Measurements from ENCODE around the gene VWA3B. TPM values are rescaled to one million over a fixed set of nuclear protein-coding genes. Genes with fewer than 3 reads are reported as not detected.
A peak's percentile ranks its signal among the peaks of the same experiment; 100 is the strongest.

The VWA3B gene
- total RNA-seq, 1 experiment from 2014 or later: not detected

GRCh38 chr2:98348066-98348561 lies 261.1 kb downstream of the VWA3B start:
- Histone ChIP-seq H2BK20ac (ENCODE audit: low read depth, low read length, poor library complexity, severe bottlenecking) (no peak overlapping the region), H3K9ac (ENCODE audit: extremely low read depth, insufficient read length, low read length) (no peak overlapping the region), H3K79me1 (ENCODE audit: insufficient read depth, low read depth, low read length, poor library complexity, severe bottlenecking) (no peaks in the 10 kb centered on the region), H2BK5ac (ENCODE audit: insufficient read length, low read length) (no peak overlapping the region), H3K9me3 (ENCODE audit: control insufficient read depth, low read depth, low read length) (no peaks in the 10 kb centered on the region), H3K27me3 (ENCODE audit: insufficient read depth, low read length) (peaks cover 42% of the 10 kb centered on the region), H3K18ac (ENCODE audit: insufficient read length, low read depth, low read length) (peak overlapping the region; percentile 48), H2AK5ac (ENCODE audit: insufficient read length, low read length) (no peak overlapping the region), H3K4me2 (ENCODE audit: insufficient read depth, insufficient read length, low read length) (peak overlapping the region; percentile 76), H4K5ac (ENCODE audit: insufficient read length, low read depth, low read length) (no peak overlapping the region), H4K91ac (ENCODE audit: insufficient read length, low read depth, low read length) (no peak overlapping the region), H3T11ph (ENCODE audit: low read length) (no peak overlapping the region), H4K20me1 (ENCODE audit: control insufficient read depth, insufficient read depth, insufficient read length) (no peaks in the 10 kb centered on the region), H3K14ac (ENCODE audit: insufficient read depth, low read length) (peak overlapping the region; percentile 44; the same call in 1 of the 2 replicates), H3K4ac (ENCODE audit: low read depth, low read length) (no peak overlapping the region), H3K4me1 (ENCODE audit: insufficient read depth, low read length) (no peaks in the 10 kb centered on the region), H3K79me2 (ENCODE audit: insufficient read depth, low read length) (no peaks in the 10 kb centered on the region), H3K27ac (ENCODE audit: insufficient read length, low read depth, low read length) (no peak overlapping the region), H3K23me2 (ENCODE audit: insufficient read length, low read depth, low read length, poor library complexity, severe bottlenecking) (peaks cover 21% of the 10 kb centered on the region), H2BK120ac (ENCODE audit: low read depth, low read length, poor library complexity, severe bottlenecking) (no peak overlapping the region), H2AFZ (ENCODE audit: low read length) (no peak overlapping the region), H2BK15ac (ENCODE audit: low read depth, low read length) (no peak overlapping the region), H3K23ac (ENCODE audit: insufficient read length, low read depth, low read length) (no peak overlapping the region), H2BK12ac (ENCODE audit: insufficient read length, low read depth, low read length) (no peak overlapping the region), H3K56ac (ENCODE audit: insufficient read length, low read depth, low read length) (no peak overlapping the region), H4K8ac (replicated peaks; ENCODE audit: insufficient read length, low read depth, low read length) (no peak overlapping the region)
- H3K9me3 Mint-ChIP-seq: peaks cover 11 to 13% of the 10 kb centered on the region in 2 experiments
- H3K27ac Mint-ChIP-seq: no peak overlapping the region; a peak in 1 of 7 replicates
- peaks cover 1 to 12% (median 6%) of the 10 kb centered on the region in 3 experiments; a peak in 4 of 7 replicates for H3K36me3 Mint-ChIP-seq (ENCODE audit: insufficient read depth in 1 of 3, low read depth in 3 of 3)
- no peak for TF ChIP-seq CTCF (conservative IDR thresholded peaks at IDR 0.05)
- H3K27me3 Mint-ChIP-seq (ENCODE audit: low read depth): peaks cover 85% of the 10 kb centered on the region
- DNase-seq: peak; percentile 75
- WGBS (ENCODE audit: extremely low coverage, insufficient read length, low lambda C conversion rate): no CpG with 5 or more reads among the region's 15 CpGs
- H3K4me3 Mint-ChIP-seq: peak overlapping the region; percentile 56 to 76; a peak in 3 of 5 replicates
- H3K4me1 Mint-ChIP-seq: peaks cover 18 to 24% of the 10 kb centered on the region in 2 experiments
